GM18499 (cell line): ENCODE results near the gene GPR155.
A peak's percentile ranks its signal among the peaks of the same experiment; 100 is the strongest.
"Not testable (repeated sequence)": the region's sequence is repeated elsewhere in the genome, so short reads cannot be mapped to it uniquely, and the experiment has no call there.

Source experiments
- ATAC-seq: cut with Tn5 transposase; IDR thresholded peaks from one replicate; pipeline ENCODE4 v1.9.1; 2021; ENCODE audit warnings: moderate number of reproducible peaks; ENCODE audit not compliant: insufficient read depth, unreplicated experiment

Gene GPR155

DNA sequence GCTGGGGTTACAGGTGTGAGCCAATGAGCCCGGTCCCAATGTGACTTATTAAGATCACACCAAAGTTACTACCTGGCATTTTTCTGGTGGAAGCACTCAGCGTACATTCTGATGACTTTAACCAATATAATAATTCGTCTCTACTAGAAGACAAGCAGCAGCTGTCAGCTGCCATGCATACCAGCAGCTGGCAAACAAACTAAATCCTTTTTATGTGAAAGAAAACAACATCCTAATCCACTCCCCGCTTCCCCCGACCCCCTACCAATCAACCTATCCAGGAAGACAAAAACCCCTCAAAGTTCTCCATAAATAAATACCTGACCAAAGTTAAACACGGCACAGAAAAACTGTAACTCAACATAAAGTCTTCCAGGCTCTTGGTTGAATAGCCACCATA, 42.1 kb downstream of the GPR155 start:
- no peak for ATAC-seq

- no peak for ATAC-seq
Observed at GRCh38 chr2:174442546-174443510, 44.0 kb downstream of the GPR155 start.

GRCh38 chr2:174439950-174440349, 46.9 kb downstream of the GPR155 start:
- ATAC-seq, result no peak

- ATAC-seq, result no peak
Observed at GRCh38 chr2:174439323-174439722, 47.5 kb downstream of the GPR155 start.

DNA sequence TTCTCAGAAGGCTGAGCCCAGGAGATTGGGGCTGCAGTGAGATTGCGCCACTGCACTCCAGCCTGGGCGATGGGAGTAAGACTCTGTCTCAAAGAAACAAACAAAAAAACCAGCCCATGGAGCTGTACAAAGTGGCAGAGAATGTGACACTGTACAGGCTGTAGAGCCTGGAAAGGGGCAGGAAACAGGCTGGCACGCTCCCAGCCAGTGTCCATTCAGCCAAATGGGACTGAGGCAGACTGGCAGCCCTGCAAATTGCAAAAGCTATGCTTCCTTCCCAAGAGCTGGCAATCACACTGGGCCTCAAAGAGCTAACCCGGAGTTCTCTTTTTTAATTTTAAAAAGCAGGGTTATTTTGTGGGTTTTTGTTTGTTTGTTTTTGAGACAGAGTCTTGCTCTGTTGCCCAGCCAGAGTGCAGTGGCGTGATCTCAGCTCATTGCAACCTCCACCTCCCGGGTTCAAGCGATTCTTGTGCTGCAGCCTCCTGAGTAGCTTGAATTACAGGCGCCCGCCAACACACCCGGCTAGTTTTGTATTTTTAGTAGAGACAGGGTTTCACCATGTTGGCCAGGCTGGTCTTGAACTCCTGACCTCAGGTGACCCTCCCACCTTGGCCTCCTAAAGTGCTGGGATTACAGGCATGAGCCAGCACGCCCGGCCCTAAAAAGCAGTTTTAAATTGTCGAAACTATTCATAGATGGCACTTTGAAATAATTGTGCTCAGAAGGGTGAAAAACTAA, 48.5 kb downstream of the GPR155 start:
- ATAC-seq, result no peak

DNA sequence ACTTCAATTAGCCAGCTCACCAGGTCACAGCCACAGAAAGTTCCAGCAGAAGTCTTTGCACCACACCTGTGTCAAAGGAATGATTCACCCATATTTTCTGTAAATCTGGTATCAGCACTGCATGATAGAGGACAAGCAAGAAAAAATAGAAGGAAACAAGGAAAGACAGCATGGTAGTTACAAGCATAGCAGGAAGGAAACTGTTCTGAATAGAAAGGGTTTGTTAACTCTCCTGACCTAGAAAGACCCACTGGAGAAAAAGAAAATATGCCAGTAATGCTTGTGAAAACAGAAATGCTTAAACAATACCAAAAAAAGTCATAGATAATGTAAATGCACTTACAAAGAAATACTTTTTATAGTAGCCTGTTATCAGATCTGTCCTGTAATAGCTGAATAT, 50.5 kb downstream of the GPR155 start:
- no peak for ATAC-seq

DNA sequence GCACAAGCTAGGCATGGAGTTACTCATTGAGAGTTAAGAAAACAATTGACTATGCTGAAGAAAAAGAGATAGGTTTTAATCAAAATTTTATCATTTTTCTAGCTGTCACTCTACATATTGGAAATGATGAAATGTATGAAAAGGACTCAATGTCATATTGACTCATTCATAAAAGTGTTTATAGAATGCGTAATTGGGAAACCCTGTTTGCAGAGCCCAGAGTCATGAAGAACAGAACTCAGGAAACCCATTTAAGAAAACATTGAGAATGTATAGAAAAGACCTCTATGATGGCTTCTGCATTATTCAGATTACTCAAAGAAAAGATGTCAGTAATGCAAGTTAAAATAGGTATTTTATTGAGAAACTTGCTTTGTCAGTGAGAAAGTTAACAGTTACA, 54.9 kb downstream of the GPR155 start:
- ATAC-seq, result no peak

DNA sequence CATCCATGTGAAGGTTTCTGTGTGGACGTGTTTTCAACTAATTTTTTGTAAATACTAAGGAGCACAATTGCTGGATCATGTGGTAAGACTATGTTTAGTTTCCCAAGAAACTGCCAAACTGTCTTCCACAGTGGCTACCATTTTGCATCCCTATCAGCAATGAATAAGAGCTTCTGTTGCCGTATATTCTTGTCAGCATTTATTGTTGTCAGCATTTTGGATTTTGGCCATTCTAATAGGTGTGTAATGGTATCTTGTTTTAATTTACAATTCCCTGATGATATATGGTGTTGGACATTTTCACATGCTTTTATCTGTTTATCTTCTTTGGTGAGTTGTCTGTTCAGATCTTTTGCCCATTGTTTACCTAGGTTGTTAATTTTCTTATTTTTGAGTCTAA, 56.8 kb downstream of the GPR155 start:
- ATAC-seq, result no peak

DNA sequence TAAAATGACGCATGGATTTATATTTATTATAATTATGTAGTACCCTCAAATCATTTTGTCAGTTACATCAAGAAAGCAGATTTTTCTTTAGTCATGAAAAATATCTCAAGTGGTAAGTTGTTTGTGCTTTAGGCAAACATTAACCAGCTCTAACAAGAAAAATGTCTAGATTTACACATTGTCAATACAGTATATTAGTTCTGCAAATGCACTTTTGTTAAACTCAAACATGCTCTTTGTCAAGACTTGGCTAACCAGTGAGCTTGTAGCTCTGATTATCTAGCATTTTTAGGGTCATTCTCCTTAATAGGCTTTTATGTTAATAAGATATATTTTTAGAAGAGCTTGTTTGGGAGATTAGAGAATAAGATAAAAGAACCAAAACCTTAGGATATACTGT, 58.6 kb downstream of the GPR155 start:
- no peak for ATAC-seq

- no peak for ATAC-seq
Observed at GRCh38 chr2:174412256-174412655, 74.6 kb downstream of the GPR155 start.

- not testable (repeated sequence) for ATAC-seq
Observed at GRCh38 chr2:174410039-174410438, 76.8 kb downstream of the GPR155 start.

- ATAC-seq, result no peak
Observed at GRCh38 chr2:174403628-174404027, 83.2 kb downstream of the GPR155 start.

DNA sequence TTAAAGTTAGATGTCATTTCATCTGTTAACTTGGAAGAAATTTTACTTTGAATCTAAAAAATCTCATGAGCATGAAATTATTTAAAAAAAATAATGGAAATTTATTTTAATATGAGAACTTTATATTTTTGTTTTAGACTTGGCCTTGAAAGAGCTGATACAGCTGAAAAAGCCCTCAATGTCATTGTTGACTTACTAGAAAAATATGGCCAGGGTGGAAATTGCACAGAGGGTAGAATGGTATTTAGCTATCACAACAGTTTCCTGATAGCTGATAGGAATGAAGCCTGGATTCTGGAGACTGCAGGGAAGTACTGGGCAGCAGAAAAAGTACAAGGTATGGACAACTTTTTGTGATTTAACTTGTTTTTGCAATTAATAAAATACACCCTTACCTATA, 86.0 kb downstream of the GPR155 start:
- no peak for ATAC-seq

GRCh38 chr2:174399171-174399570, 87.7 kb downstream of the GPR155 start:
- ATAC-seq, result no peak

- no peak for ATAC-seq
Observed at GRCh38 chr2:174397773-174398172, 89.1 kb downstream of the GPR155 start.

DNA sequence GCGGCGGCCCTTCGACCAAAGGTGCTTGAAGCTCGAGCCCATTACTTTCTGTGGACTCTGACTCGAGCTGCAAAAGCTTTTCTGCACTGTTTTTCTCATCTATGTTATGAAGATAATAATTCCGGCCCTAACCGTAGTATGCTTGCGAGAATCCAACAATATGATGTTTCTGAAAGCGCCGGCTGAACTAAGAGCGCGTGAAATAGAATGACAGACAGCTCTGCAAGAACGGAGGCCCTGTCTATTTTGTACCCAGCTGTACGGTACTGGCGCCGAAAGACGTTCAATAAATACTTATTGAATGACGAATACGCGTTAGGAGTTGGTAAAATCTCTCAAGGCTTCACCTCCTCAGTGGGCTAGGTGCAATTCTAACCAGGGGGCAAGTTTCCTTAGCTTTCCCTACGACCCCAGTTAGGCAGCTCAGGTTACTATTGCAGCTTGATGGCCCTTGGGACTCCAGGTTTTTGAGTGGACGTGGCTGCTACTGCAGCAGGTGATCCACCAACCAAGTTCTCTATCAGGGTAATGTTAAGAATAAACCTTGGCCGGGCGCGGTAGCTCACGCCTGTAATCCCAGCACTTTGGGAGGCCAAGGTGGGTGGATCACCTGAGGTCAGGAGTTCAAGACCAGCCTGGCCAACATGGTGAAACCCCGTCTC, 90.7 kb downstream of the GPR155 start:
- ATAC-seq, result no peak

GRCh38 chr2:174395284-174395968, 91.4 kb downstream of the GPR155 start, which contains the start of gene SCRN3:
Gene SCRN3, plus strand, starts transcription at chr2:174395730. Its CDS starts 2,554 bp downstream, at chr2:174398284.
- ATAC-seq, result peak; percentile 88

- ATAC-seq, result no peak
Observed at GRCh38 chr2:174392706-174393105, 94.1 kb downstream of the GPR155 start.

DNA sequence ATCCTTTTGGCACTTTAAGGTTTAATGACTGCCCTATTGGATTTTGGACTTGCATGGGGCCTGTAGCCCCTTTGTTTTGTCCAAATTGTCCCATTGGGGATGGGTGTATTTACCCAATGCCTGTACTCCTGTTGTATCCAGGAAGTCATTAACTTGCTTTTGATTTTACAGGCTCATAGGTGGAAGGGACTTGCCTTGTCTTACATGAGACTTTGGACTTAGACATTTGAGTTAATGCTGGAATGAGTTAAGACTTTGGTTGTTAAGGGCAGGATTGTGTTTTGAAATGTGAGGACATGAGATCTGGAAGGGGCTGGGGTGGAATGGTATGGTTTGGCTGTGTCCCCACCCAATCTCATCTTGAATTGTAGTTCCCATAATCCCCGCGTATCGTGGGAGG, 96.5 kb downstream of the GPR155 start:
- not testable (repeated sequence) for ATAC-seq

DNA sequence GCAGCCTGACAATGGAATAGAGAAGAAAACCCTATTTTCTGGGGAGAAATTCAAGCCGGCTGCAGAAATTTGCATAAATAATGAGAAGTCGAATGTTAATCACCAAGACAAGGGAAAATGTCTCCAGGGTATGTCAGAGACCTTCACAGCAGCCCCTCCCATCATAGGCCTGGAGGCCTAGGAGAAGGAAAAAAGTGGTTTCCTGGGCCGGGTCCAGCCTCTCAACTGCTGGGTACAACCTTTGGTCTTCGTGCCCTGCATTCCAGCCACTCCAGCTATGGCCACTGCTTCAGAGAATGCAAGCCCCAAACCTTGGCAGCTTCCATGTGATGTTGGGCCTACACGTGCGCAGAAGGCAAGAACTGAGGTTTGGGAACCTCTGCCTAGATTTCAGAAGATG, 97.3 kb downstream of the GPR155 start:
- no peak for ATAC-seq
